Fibroblast of villous mesenchyme (primary cell): ENCODE results near the gene CHRNA4. TPM values are rescaled to one million over a fixed set of nuclear protein-coding genes. Genes with fewer than 3 reads are reported as not detected.

Experiments
- DNase-seq: peaks from one replicate; pipeline ENCODE4 v3.0.0-alpha.2; 2010; ENCODE audit warnings: low read depth
- H3K4me3 ChIP-seq: 2 replicates; pipeline ENCODE4 v1.5.1; 2011; ENCODE audit warnings: low read depth, mild to moderate bottlenecking, low read length
- CTCF ChIP-seq: IDR thresholded peaks from 2 replicates; pipeline ENCODE4 v1.5.1; 2012; ENCODE audit warnings: low read depth, mild to moderate bottlenecking, low read length; ENCODE audit not compliant: insufficient read depth
- total RNA-seq: library from RNA; depleted of rRNA; stranded (reverse); fragments of >200 nt; gene quantifications from 2 replicates; pipeline ENCODE4 v1.2.3, GENCODE V29; 2012

The CHRNA4 gene
- total RNA-seq, 1 donor: not detected

- H3K4me3 ChIP-seq: no peak overlapping the region
- DNase-seq: no peak
- TF ChIP-seq CTCF: no peak
These were observed 44.6 kb downstream of the CHRNA4 start for GRCh38 chr20:63316502-63316921.

DNA sequence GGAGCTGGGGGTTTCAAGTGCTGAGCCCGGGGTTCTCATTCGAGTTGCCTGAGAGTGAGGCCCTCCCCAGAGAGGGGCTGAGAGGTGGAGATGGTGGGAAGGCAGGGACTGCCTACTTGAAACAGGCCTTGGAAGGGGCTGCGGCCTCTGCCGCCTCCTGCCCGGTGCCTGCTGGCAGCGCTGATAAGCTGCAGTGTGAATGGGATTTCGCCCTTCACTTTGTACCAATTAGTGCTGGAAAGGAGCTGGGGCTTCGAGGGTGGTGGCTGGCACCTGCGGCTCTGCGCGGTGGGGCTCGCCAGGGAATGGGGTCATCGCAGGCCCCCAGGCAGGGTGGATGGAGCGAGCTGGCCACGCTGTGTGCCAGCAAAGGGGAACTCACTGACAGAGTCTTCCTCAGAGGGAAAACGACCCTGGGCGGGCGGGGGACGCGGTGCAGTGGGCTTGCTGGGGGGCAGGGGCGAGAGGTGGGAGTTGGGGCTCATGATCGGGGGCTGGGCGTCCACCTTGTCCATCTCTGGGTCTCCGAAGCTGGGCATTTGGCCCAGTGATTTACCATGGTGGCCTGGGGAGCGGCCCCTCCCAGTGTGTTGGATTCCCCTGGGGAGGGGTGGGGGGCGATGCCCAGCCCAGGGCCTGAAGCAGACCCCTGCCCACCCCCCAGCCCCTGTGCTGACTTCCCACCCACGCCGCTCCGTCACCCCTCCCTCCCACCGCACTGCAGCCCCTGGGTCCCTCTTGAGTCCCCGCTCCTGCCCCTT, 45.2 kb downstream of the CHRNA4 start:
- no peak for DNase-seq
- TF ChIP-seq CTCF: no peak
- no peak overlapping the region for H3K4me3 ChIP-seq

DNA sequence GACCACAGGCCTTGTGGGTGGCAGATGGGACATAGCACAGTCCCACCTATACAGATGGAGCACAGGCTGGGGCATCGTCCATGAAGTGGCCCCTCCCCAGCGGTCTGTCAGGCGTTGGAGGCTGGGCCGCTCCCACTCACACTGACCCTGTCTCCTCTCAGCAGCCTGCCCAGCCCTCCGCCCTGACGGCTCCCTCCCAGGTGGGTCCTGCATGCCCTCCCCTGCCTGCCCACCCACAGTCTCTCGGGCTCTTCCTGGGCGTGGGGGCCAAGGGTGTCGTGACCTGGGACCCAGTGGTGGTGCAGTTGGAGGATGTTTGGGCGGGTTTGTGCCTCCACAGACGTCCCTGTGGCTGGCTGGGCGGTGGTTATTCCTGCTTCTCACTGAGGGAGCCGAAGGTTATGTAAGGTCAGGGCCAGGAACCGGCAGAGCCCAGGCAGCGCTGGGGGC, 45.9 kb downstream of the CHRNA4 start:
- H3K4me3 ChIP-seq: no peak overlapping the region
- no peak for TF ChIP-seq CTCF
- DNase-seq: no peak

GRCh38 chr20:63314566-63315239, 46.4 kb downstream of the CHRNA4 start:
- TF ChIP-seq CTCF: no peak
- no peak overlapping the region for H3K4me3 ChIP-seq
- no peak for DNase-seq

DNA sequence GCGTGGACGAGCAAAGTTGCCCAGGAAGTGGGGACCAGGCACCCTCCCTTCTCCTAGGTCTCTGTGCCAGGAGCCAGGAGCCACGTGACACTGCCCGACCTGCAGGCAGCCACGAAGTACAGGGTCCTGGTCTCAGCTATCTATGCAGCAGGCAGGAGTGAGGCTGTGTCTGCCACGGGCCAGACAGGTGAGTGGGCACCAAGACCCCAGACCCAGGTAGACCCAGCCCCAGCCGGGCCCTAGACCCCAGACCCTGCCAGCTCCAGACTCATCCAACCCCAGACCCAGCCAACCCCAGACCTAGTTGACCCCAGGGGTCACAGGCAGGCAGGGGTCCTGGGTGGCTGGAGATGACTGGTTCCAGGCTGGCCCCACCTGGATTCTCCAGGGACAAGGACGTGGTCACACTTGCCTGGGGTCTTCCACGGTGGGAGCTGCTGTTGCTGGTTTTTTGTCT, 47.1 kb downstream of the CHRNA4 start:
- TF ChIP-seq CTCF: no peak
- no peak overlapping the region for H3K4me3 ChIP-seq
- DNase-seq: no peak

DNA sequence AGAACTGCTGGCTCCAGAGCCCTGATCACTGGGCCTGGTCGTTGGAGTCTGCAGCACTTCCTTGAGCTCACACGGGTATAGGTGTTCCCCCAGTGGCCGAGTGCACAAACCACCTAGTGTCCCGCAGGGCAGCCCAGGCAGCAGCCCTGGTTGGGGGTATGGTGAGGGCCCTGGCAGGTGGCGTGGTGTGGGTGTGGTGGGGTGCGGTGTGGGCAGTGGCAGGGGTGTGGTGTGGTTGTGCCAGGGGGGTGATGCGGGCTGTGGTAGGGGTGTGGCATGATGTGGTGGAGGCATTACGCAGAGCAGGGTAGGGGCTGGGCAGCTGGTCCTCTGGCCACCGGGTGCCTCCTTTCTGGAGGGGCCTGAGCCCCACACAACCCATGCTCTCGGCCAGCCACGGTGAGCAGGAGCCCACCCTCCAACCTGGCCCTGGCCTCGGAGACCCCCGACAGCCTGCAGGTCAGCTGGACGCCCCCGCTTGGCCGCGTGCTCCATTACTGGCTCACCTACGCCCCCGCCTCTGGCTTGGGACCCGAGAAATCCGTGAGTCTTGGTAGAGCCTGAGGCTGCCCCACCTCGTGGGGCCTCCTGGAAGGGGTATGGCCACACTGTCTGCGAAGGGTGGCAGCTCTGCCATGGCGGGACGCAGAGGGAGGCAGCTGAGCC, 47.7 kb downstream of the CHRNA4 start:
- H3K4me3 ChIP-seq: no peak overlapping the region
- no peak for DNase-seq
- no peak for TF ChIP-seq CTCF
